K562 (cell line): ENCODE results near the gene CAPS.

Source experiments
- EGR1 ChIP-seq: fragments of 450-650 bp; conservative IDR thresholded peaks from 2 replicates; pipeline ENCODE4 v1.6.1; 2017; ENCODE audit warnings: mild to moderate bottlenecking
- ERF ChIP-seq: fragments of 450-650 bp; formaldehyde crosslinking; IDR thresholded peaks from 2 replicates; pipeline ENCODE4 v1.4.0; 2020; ENCODE audit warnings: mild to moderate bottlenecking, mixed read lengths
- HDAC6 ChIP-seq: IDR thresholded peaks from 2 replicates; pipeline ENCODE4 v1.6.1; 2012; ENCODE audit warnings: low read depth, mild to moderate bottlenecking, control low read depth, inconsistent platforms, low read length, moderate library complexity
- NFIC ChIP-seq: fragments of 450-650 bp; IDR thresholded peaks from 2 replicates; pipeline ENCODE4 v1.6.1; 2017; ENCODE audit warnings: mild to moderate bottlenecking, inconsistent platforms
- PML ChIP-seq: IDR thresholded peaks from 2 replicates; pipeline ENCODE4 v1.6.1; 2012; ENCODE audit warnings: low read length, inconsistent platforms
- POLR2AphosphoS5 ChIP-seq: IDR thresholded peaks from 2 replicates; pipeline ENCODE4 v1.6.1; 2011; ENCODE audit warnings: mild to moderate bottlenecking, low read depth, low read length, moderate library complexity; ENCODE audit not compliant: control insufficient read depth, insufficient read depth
- RAD21 ChIP-seq, 2 experiments: fragments of 250-450 bp in 1 of 2; fragments of 450-650 bp in 1 of 2; sonication (Bioruptor Pico) in 1 of 2; formaldehyde crosslinking in 1 of 2; IDR thresholded peaks in 1 of 2; conservative IDR thresholded peaks in 1 of 2; 2 replicates each; pipeline versions ENCODE4 v1.4.0 to v1.8.0; 2020 to 2022; ENCODE audit warnings: mild to moderate bottlenecking in 2 of 2, moderate library complexity in 1 of 2
- TCF3 ChIP-seq: sonication (generic); formaldehyde crosslinking; IDR thresholded peaks from 2 replicates; pipeline ENCODE4 v1.4.0; 2020; ENCODE audit warnings: mild to moderate bottlenecking, missing genetic modification reagents
- ZNF133 ChIP-seq: fragments of 250-450 bp; sonication (Bioruptor Pico); IDR thresholded peaks from 2 replicates; pipeline ENCODE4 v1.4.0; 2020; ENCODE audit warnings: mild to moderate bottlenecking
- ZNF24 ChIP-seq: fragments of 450-650 bp; IDR thresholded peaks from 2 replicates; pipeline ENCODE4 v1.6.1; 2016
- ZNF561 ChIP-seq: fragments of 450-650 bp; formaldehyde crosslinking; conservative IDR thresholded peaks from 2 replicates; pipeline ENCODE4 v1.4.0; 2020; ENCODE audit warnings: mild to moderate bottlenecking, moderate library complexity

- no peak for TF ChIP-seq ZNF561 (CRISPR knock-in tag)
- TF ChIP-seq EGR1 = no peak
- TF ChIP-seq POLR2AphosphoS5 = no peak
- TF ChIP-seq ERF (CRISPR knock-in tag) = no peak
- no peak for TF ChIP-seq ZNF24
- TF ChIP-seq RAD21 (CRISPR knock-in tag; conservative IDR thresholded peaks at IDR 0.05 in 1 of 2, IDR thresholded peaks at IDR 0.05 in 1 of 2) = no peak
- no peak for TF ChIP-seq TCF3 (CRISPR knock-in tag)
- TF ChIP-seq ZNF133 = no peak
- TF ChIP-seq PML = no peak
- TF ChIP-seq NFIC = no peak
- TF ChIP-seq HDAC6 = no peak
These were observed 34.9 kb downstream of the CAPS start for GRCh38 chr19:5948752-5949564.
